Purkinje cell (primary cell): ENCODE measurements around the gene AKT3. TPM values are rescaled to one million over a fixed set of nuclear protein-coding genes. Genes with fewer than 3 reads are reported as not detected.

ENCODE experiments used
- polyA plus RNA-seq: library from polyadenylated mRNA; unstranded; fragments of >200 nt; fragmentation: Nextera tagmentation; gene quantifications from 2 replicates; pipeline ENCODE4 v1.2.1, GENCODE V29; 2014

AKT3 gene
- 35.7 and 36.3 TPM in 2 replicates for polyA plus RNA-seq

DNA sequence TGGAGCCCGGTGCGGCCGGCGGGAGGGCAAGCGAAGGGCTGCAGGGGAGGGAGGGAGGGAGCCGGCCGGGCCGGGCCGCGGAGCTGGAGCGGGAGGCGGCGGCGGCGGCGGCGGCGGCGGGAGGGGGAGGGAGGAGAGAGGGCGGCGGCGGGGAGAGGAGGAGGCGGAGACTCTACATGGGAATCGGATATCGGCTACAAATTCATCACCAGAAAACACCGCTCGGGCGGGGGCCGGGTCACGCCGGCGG is at the start of gene AKT3:
Gene AKT3 (minus strand): TSS at position 42 of the 250 bp plus-strand sequence. CDS start 7,073 bp downstream, outside the sequence.

Other genes starting within 250 kb of the AKT3 start
- 16.8 and 18.1 TPM in 2 replicates for gene ZBTB18, start 201.0 kb upstream of the AKT3 start, polyA plus RNA-seq